Neural cell (in vitro differentiated cells): ENCODE measurements around the gene HOXA2.

Experiments
- CTCF ChIP-seq: fragments of 450-650 bp; IDR thresholded peaks from 2 replicates; pipeline ENCODE4 v1.5.1; 2014; ENCODE audit warnings: antibody characterized with exemption, mild to moderate bottlenecking, moderate library complexity; ENCODE audit not compliant: poor library complexity, severe bottlenecking
- EP300 ChIP-seq: fragments of 450-650 bp; conservative IDR thresholded peaks from 2 replicates; pipeline ENCODE4 v1.6.1; 2014; ENCODE audit warnings: antibody characterized with exemption, mild to moderate bottlenecking, moderate library complexity; ENCODE audit not compliant: poor library complexity, severe bottlenecking
- EZH2 ChIP-seq: fragments of 200-600, 300-800 bp; shearing (Covaris generic), sonication (generic); IDR thresholded peaks from 2 replicates; pipeline ENCODE4 v1.6.1; 2014; ENCODE audit warnings: antibody characterized with exemption, low read length, borderline replicate concordance, mild to moderate bottlenecking; ENCODE audit not compliant: insufficient read depth, poor library complexity, severe bottlenecking
- MXI1 ChIP-seq: fragments of 450-650 bp; conservative IDR thresholded peaks from 2 replicates; pipeline ENCODE4 v1.6.1; 2014; ENCODE audit warnings: antibody characterized with exemption, mild to moderate bottlenecking; ENCODE audit not compliant: poor library complexity, severe bottlenecking
- POLR2AphosphoS5 ChIP-seq: IDR thresholded peaks from 2 replicates; pipeline ENCODE4 v1.6.1; 2012
- RAD21 ChIP-seq: fragments of 450-650 bp; conservative IDR thresholded peaks from 2 replicates; pipeline ENCODE4 v1.6.1; 2014; ENCODE audit warnings: antibody characterized with exemption, mild to moderate bottlenecking, moderate library complexity
- REST ChIP-seq: IDR thresholded peaks from 2 replicates; pipeline ENCODE4 v1.6.1; 2012; ENCODE audit warnings: borderline replicate concordance
- SMC3 ChIP-seq: fragments of 450-650 bp; conservative IDR thresholded peaks from 2 replicates; pipeline ENCODE4 v1.6.1; 2014; ENCODE audit warnings: antibody characterized with exemption, mild to moderate bottlenecking, moderate library complexity; ENCODE audit not compliant: poor library complexity
- TAF1 ChIP-seq: IDR thresholded peaks from 2 replicates; pipeline ENCODE4 v1.6.1; 2012; ENCODE audit warnings: low read depth

- no peak for TF ChIP-seq RAD21
- TF ChIP-seq CTCF, result no peak
- TF ChIP-seq TAF1, result no peak
- TF ChIP-seq EZH2, result no peak
- TF ChIP-seq MXI1, result no peak
- no peak for TF ChIP-seq POLR2AphosphoS5
- TF ChIP-seq SMC3, result no peak
- TF ChIP-seq REST, result no peak
- TF ChIP-seq EP300, result no peak
Observed at GRCh38 chr7:27062946-27063345, 39.5 kb downstream of the HOXA2 start.
